Nephron progenitor cell (in vitro differentiated cells): ENCODE measurements around the gene DDAH1.

Source experiments
- DNase-seq: peaks from one replicate; pipeline ENCODE4 v3.0.0; 2021
- H3K27ac Mint-ChIP-seq: 2 replicates; pipeline ENCODE4 v1.8.0; 2021; ENCODE audit warnings: mild to moderate bottlenecking, moderate library complexity, mixed read lengths
- H3K27me3 Mint-ChIP-seq: 2 replicates; pipeline ENCODE4 v1.8.0; 2021; ENCODE audit warnings: mild to moderate bottlenecking, low read depth, mixed read lengths; ENCODE audit not compliant: poor library complexity
- H3K36me3 Mint-ChIP-seq: 2 replicates; pipeline ENCODE4 v1.8.0; 2021; ENCODE audit warnings: low read depth, mixed read lengths
- H3K4me1 Mint-ChIP-seq: 2 replicates; pipeline ENCODE4 v1.8.0; 2021; ENCODE audit warnings: mixed read lengths
- H3K4me3 Mint-ChIP-seq: 2 replicates; pipeline ENCODE4 v1.8.0; 2021; ENCODE audit warnings: mild to moderate bottlenecking, moderate library complexity, mixed read lengths
- H3K9me3 Mint-ChIP-seq: 2 replicates; pipeline ENCODE4 v1.8.0; 2021; ENCODE audit warnings: mild to moderate bottlenecking, moderate library complexity, mixed read lengths
- CTCF ChIP-seq: fragments of 200-600 bp; sonication (generic); IDR thresholded peaks from 2 replicates; pipeline ENCODE4 v1.5.0; 2021; ENCODE audit warnings: antibody characterized with exemption

The DDAH1 gene

GRCh38 chr1:85277802-85278201, 187.2 kb downstream of the DDAH1 start:
- Mint-ChIP-seq H3K4me1 (peaks cover 38% of the 10 kb centered on the region), H3K36me3 (peaks cover 12% of the 10 kb centered on the region), H3K27me3 (peaks cover 13% of the 10 kb centered on the region), H3K4me3 (peak overlapping the region; percentile 88), H3K27ac (no peak overlapping the region), H3K9me3 (no peaks in the 10 kb centered on the region)
- no peak for DNase-seq
- TF ChIP-seq CTCF = no peak

- Mint-ChIP-seq H3K27ac (peak overlapping the region; percentile 94), H3K4me3 (peak overlapping the region; percentile 88), H3K4me1 (peaks cover 38% of the 10 kb centered on the region), H3K27me3 (peaks cover 8% of the 10 kb centered on the region), H3K36me3 (peaks cover 14% of the 10 kb centered on the region), H3K9me3 (no peaks in the 10 kb centered on the region)
- no peak for DNase-seq
- no peak for TF ChIP-seq CTCF
Measured at GRCh38 chr1:85276978-85277639, 187.8 kb downstream of the DDAH1 start.

- Mint-ChIP-seq H3K27ac (peak within 1 kb of the TSS; percentile 94), H3K9me3 (no peaks in the 10 kb centered on the region), H3K27me3 (peaks cover 7% of the 10 kb centered on the region), H3K4me3 (peak within 1 kb of the TSS; percentile 88), H3K36me3 (peaks cover 18% of the 10 kb centered on the region), H3K4me1 (peaks cover 38% of the 10 kb centered on the region)
- TF ChIP-seq CTCF = no peak
- DNase-seq = peak; percentile 96
Measured at GRCh38 chr1:85276215-85276977, 188.6 kb downstream of the DDAH1 start, which contains the start of gene BCL10. Gene BCL10 (minus strand): TSS chr1:85276632. CDS start chr1:85276352, 280 bp downstream.

- H3K36me3 Mint-ChIP-seq = peaks cover 23% of the 10 kb centered on the region
- no peak for TF ChIP-seq CTCF
- no peaks in the 10 kb centered on the region for H3K9me3 Mint-ChIP-seq
- H3K4me3 Mint-ChIP-seq = peak overlapping the region; percentile 88
- peak overlapping the region; percentile 52 for H3K27ac Mint-ChIP-seq
- no peak for DNase-seq
- H3K4me1 Mint-ChIP-seq = peaks cover 38% of the 10 kb centered on the region
- peaks cover 7% of the 10 kb centered on the region for H3K27me3 Mint-ChIP-seq
Measured at GRCh38 chr1:85275701-85276214, 189.2 kb downstream of the DDAH1 start.

GRCh38 chr1:85274969-85275453, 189.9 kb downstream of the DDAH1 start:
- H3K4me1 Mint-ChIP-seq = peaks cover 38% of the 10 kb centered on the region
- H3K9me3 Mint-ChIP-seq = no peaks in the 10 kb centered on the region
- peaks cover 3% of the 10 kb centered on the region for H3K27me3 Mint-ChIP-seq
- no peak overlapping the region for H3K27ac Mint-ChIP-seq
- DNase-seq = no peak
- H3K36me3 Mint-ChIP-seq = peaks cover 28% of the 10 kb centered on the region
- peak overlapping the region; percentile 88 for H3K4me3 Mint-ChIP-seq
- no peak for TF ChIP-seq CTCF
